ENCODE results near the gene ILF2.

DNA sequence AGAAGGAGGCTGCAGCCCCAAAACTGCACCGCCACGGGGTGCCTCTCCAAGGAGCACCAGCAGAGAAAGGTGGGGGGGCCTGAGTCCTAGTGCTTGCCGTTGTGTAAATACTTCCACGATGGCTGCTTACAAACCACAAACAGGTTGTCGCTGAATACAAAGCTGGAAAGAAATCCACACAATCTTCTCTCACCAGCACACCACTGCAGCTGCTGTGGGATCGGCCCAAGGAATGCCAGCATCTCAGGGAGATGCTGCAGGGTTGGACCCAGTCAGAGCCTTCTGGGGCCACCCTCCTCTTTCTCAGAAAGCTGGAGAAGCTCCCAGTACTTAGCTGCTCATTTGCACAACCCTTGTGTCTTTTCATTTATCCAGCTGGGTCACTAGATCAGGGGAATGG, 51.6 kb downstream of the ILF2 start:
- TF ChIP-seq POLR2A (IDR thresholded peaks at IDR 0.05; ENCODE audit: low read depth, low read length), result no peak
- no peak for TF ChIP-seq TAF1 (IDR thresholded peaks at IDR 0.05; ENCODE audit: borderline replicate concordance, low read depth, low read length)
- no peak for TF ChIP-seq POLR2AphosphoS5 (IDR thresholded peaks at IDR 0.05; ENCODE audit: low read depth, low read length)

Measured in GM12892 (cell line).